T47D (cell line): Measurements from ENCODE around the gene DEDD2.
A peak's percentile ranks its signal among the peaks of the same experiment; 100 is the strongest.

ENCODE experiments used
- DNase-seq, 2 experiments: peaks; one replicate each; pipeline versions ENCODE4 v3.0.0 to v3.0.0-alpha.2; 2011 to 2012; ENCODE audit warnings: low read depth in 1 of 2, low spot score in 1 of 2
- JUND ChIP-seq: IDR thresholded peaks from 2 replicates; pipeline ENCODE4 v1.6.1; 2012; ENCODE audit warnings: low read depth
- in situ Hi-C: cut with HindIII; loops from 2 replicates; pipeline ENCODE4 v1.10.0; 2016; ENCODE audit warnings: low sequenced_read_pairs, low pct_unique_long_range_greater_than_20kb

DEDD2 gene

GRCh38 chr19:42229855-42230351 lies 12.4 kb upstream of the DEDD2 start:
- in situ Hi-C loops = no loop called here
- DNase-seq = no peak
- no peak for TF ChIP-seq JUND

GRCh38 chr19:42229301-42229854 lies 11.9 kb upstream of the DEDD2 start:
- in situ Hi-C loops = no loop called here
- TF ChIP-seq JUND = no peak
- no peak for DNase-seq

- in situ Hi-C loops = no loop called here
- TF ChIP-seq JUND = no peak
- DNase-seq = no peak
These were observed 11.2 kb upstream of the DEDD2 start for GRCh38 chr19:42228641-42229040.

- no peak for TF ChIP-seq JUND
- no peak for DNase-seq
- in situ Hi-C loops = no loop called here
These were observed 9.4 kb upstream of the DEDD2 start for GRCh38 chr19:42226886-42227285.

- no peak for DNase-seq
- in situ Hi-C loops = no loop called here
- no peak for TF ChIP-seq JUND
These were observed 8.3 kb upstream of the DEDD2 start for GRCh38 chr19:42225718-42226292.

- no peak for DNase-seq
- in situ Hi-C loops = no loop called here
- no peak for TF ChIP-seq JUND
These were observed 7.7 kb upstream of the DEDD2 start for GRCh38 chr19:42224940-42225717.

- DNase-seq = no peak
- no peak for TF ChIP-seq JUND
- in situ Hi-C loops = no loop called here
These were observed 3.2 kb upstream of the DEDD2 start for GRCh38 chr19:42220751-42221097.

- DNase-seq = peak; percentile 93 to 95
- no peak for TF ChIP-seq JUND
- in situ Hi-C loops = no loop called here
These were observed 2.6 kb upstream of the DEDD2 start, which contains the start of gene ZNF526 for GRCh38 chr19:42219812-42220750. Gene ZNF526 (plus strand): TSS chr19:42220312. CDS start chr19:42224404, 4,092 bp downstream.

GRCh38 chr19:42216653-42217519 lies 591 bp downstream of the DEDD2 start:
- TF ChIP-seq JUND = no peak
- in situ Hi-C loops = no loop called here
- peak in 1 of 2 experiments; percentile 32 for DNase-seq

GRCh38 chr19:42214810-42215485 lies 2.5 kb downstream of the DEDD2 start:
- TF ChIP-seq JUND = no peak
- in situ Hi-C loops = no loop called here
- DNase-seq = no peak

GRCh38 chr19:42212886-42213285 lies 4.6 kb downstream of the DEDD2 start:
- in situ Hi-C loops = no loop called here
- no peak for DNase-seq
- TF ChIP-seq JUND = no peak
